Mesenchymal stem cell (in vitro differentiated cells and primary cell): ENCODE data around the gene DPP10.

Experiments
- DNase-seq: peaks from one replicate; pipeline ENCODE4 v3.0.0-alpha.2; 2013
- H2AFZ ChIP-seq: one replicate; pipeline ENCODE4 v1.6.1; 2013; ENCODE audit warnings: low read depth, mild to moderate bottlenecking, control low read depth, inconsistent platforms, low read length, moderate library complexity
- H2AK5ac ChIP-seq: 2 replicates; pipeline ENCODE4 v1.6.1; 2013; ENCODE audit warnings: low read length, moderate library complexity, mild to moderate bottlenecking, inconsistent platforms; ENCODE audit not compliant: severe bottlenecking
- H2BK120ac ChIP-seq: one replicate; pipeline ENCODE4 v1.6.1; 2013; ENCODE audit warnings: low read depth, mild to moderate bottlenecking, inconsistent platforms, low read length, moderate library complexity
- H2BK12ac ChIP-seq, 2 experiments: one replicate each; pipeline ENCODE4 v1.6.1; 2013; ENCODE audit warnings: inconsistent platforms in 2 of 2, low read length in 2 of 2, mild to moderate bottlenecking in 2 of 2, moderate library complexity in 2 of 2, control low read depth in 1 of 2
- H2BK15ac ChIP-seq: one replicate; pipeline ENCODE4 v1.6.1; 2013; ENCODE audit warnings: mild to moderate bottlenecking, low read depth, inconsistent platforms; ENCODE audit not compliant: poor library complexity, severe bottlenecking
- H2BK5ac ChIP-seq: 2 replicates; pipeline ENCODE4 v1.6.1; 2013; ENCODE audit warnings: low read depth, mild to moderate bottlenecking, low read length, control low read depth, inconsistent platforms; ENCODE audit not compliant: poor library complexity, severe bottlenecking
- H3K14ac ChIP-seq, 2 experiments: one replicate each; pipeline ENCODE4 v1.6.1; 2013; ENCODE audit warnings: inconsistent platforms in 2 of 2, low read length in 2 of 2, control low read depth in 1 of 2, mild to moderate bottlenecking in 1 of 2, moderate library complexity in 1 of 2
- H3K18ac ChIP-seq, 2 experiments: one replicate each; pipeline ENCODE4 v1.6.1; 2013; ENCODE audit warnings: inconsistent platforms in 2 of 2, low read length in 2 of 2, control low read depth in 1 of 2, low read depth in 1 of 2, mild to moderate bottlenecking in 1 of 2
- H3K23ac ChIP-seq, 2 experiments: one replicate each; pipeline ENCODE4 v1.6.1; 2013; ENCODE audit warnings: inconsistent platforms in 2 of 2, low read length in 2 of 2, mild to moderate bottlenecking in 2 of 2, moderate library complexity in 2 of 2, control low read depth in 1 of 2
- H3K27ac ChIP-seq: 2 replicates; pipeline ENCODE4 v1.5.1; 2013; ENCODE audit warnings: mild to moderate bottlenecking, moderate library complexity, low read length, control low read depth, inconsistent platforms; ENCODE audit not compliant: poor library complexity, severe bottlenecking
- H3K27me3 ChIP-seq, 2 experiments: 2 replicates each; pipeline versions ENCODE4 v1.6.1 to v1.7.0; 2013; ENCODE audit warnings: low read length in 2 of 2, mild to moderate bottlenecking in 2 of 2, moderate library complexity in 2 of 2, control low read depth in 1 of 2, inconsistent platforms in 1 of 2; ENCODE audit not compliant: control insufficient read depth in 1 of 2, insufficient read depth in 1 of 2
- H3K36me3 ChIP-seq, 2 experiments: 2 replicates each; pipeline versions ENCODE4 v1.6.1 to v1.7.0; 2013; ENCODE audit warnings: low read length in 2 of 2, control low read depth in 1 of 2, inconsistent platforms in 1 of 2, low read depth in 1 of 2, mild to moderate bottlenecking in 1 of 2; ENCODE audit not compliant: insufficient read depth in 2 of 2, control insufficient read depth in 1 of 2
- H3K4ac ChIP-seq, 2 experiments: one replicate each; pipeline ENCODE4 v1.6.1; 2013; ENCODE audit warnings: inconsistent platforms in 2 of 2, low read length in 2 of 2, mild to moderate bottlenecking in 2 of 2, moderate library complexity in 2 of 2, control low read depth in 1 of 2, low read depth in 1 of 2
- H3K4me1 ChIP-seq: 2 replicates; pipeline ENCODE4 v1.6.1; 2013; ENCODE audit warnings: low read depth, low read length, control low read depth; ENCODE audit not compliant: control insufficient read depth, insufficient read depth
- H3K4me2 ChIP-seq: 2 replicates; pipeline ENCODE4 v1.6.1; 2013; ENCODE audit warnings: low read length, mild to moderate bottlenecking, inconsistent platforms; ENCODE audit not compliant: poor library complexity, severe bottlenecking
- H3K4me3 ChIP-seq, 2 experiments: 2 replicates each; pipeline versions ENCODE4 v1.5.1 to v1.7.0; 2013; ENCODE audit warnings: low read length in 2 of 2, mild to moderate bottlenecking in 2 of 2, control low read depth in 1 of 2, low read depth in 1 of 2; ENCODE audit not compliant: insufficient read depth in 1 of 2
- H3K79me1 ChIP-seq: replicated peaks from 2 replicates; pipeline ENCODE4 v1.6.1; 2013; ENCODE audit warnings: mild to moderate bottlenecking, control low read depth, low read length, inconsistent platforms; ENCODE audit not compliant: poor library complexity, severe bottlenecking
- H3K9ac ChIP-seq: 2 replicates; pipeline ENCODE4 v1.7.0; 2013; ENCODE audit warnings: mild to moderate bottlenecking, low read length, moderate library complexity
- H3K9me3 ChIP-seq: 2 replicates; pipeline ENCODE4 v1.7.0; 2013; ENCODE audit warnings: mild to moderate bottlenecking, low read length; ENCODE audit not compliant: control insufficient read depth
- H4K8ac ChIP-seq: one replicate; pipeline ENCODE4 v1.6.1; 2013; ENCODE audit warnings: inconsistent platforms, mild to moderate bottlenecking, low read length, moderate library complexity
- H4K91ac ChIP-seq: one replicate; pipeline ENCODE4 v1.6.1; 2013; ENCODE audit warnings: mild to moderate bottlenecking, low read length, inconsistent platforms
- WGBS: methylation state at CpG from one replicate; pipeline ENCODE4 v1.1.7; 2013; ENCODE audit warnings: mixed read lengths; 5-methylcytosine and 5-hydroxymethylcytosine counted together

Gene DPP10

DNA sequence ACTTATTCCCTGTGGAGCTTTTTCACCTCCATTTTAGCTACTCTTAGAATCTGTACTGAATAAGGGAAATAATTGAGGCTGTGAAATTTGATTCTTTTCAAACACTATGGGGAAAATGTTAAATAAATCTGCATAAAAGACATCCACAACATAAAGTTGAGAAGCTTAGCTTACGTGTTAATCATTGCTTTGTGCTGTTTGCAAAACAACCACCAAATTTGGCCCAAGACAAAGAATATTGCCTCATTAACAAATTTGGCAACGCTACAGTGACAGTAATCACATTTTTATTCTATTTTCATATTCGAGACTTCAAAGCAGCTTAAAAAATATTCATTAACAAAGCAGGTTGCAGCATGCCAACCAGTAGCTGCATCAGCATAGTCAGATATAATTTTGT, 437.6 kb downstream of the DPP10 start:
- no peaks in the 10 kb centered on the region for H3K4me1 ChIP-seq
- H3K9me3 ChIP-seq = no peaks in the 10 kb centered on the region
- H3K4me3 ChIP-seq = no peak overlapping the region
- no peak overlapping the region for H3K4me2 ChIP-seq
- H2BK120ac ChIP-seq = no peak overlapping the region
- 94% methylated on average over 2 of the region's 3 CpGs for WGBS
- no peak overlapping the region for H2AK5ac ChIP-seq
- no peak overlapping the region for H2BK5ac ChIP-seq
- H3K27ac ChIP-seq = no peak overlapping the region
- H3K14ac ChIP-seq = no peak overlapping the region
- H3K9ac ChIP-seq = no peak overlapping the region
- H3K27me3 ChIP-seq = no peaks in the 10 kb centered on the region
- no peak overlapping the region for H2AFZ ChIP-seq
- no peak overlapping the region for H3K18ac ChIP-seq
- no peak overlapping the region for H2BK12ac ChIP-seq
- H3K79me1 ChIP-seq = no peaks in the 10 kb centered on the region
- H4K8ac ChIP-seq = no peak overlapping the region
- H4K91ac ChIP-seq = no peak overlapping the region
- no peak overlapping the region for H2BK15ac ChIP-seq
- H3K36me3 ChIP-seq = no peaks in the 10 kb centered on the region
- H3K23ac ChIP-seq = no peak overlapping the region
- H3K4ac ChIP-seq = no peak overlapping the region
- DNase-seq = no peak

DNA sequence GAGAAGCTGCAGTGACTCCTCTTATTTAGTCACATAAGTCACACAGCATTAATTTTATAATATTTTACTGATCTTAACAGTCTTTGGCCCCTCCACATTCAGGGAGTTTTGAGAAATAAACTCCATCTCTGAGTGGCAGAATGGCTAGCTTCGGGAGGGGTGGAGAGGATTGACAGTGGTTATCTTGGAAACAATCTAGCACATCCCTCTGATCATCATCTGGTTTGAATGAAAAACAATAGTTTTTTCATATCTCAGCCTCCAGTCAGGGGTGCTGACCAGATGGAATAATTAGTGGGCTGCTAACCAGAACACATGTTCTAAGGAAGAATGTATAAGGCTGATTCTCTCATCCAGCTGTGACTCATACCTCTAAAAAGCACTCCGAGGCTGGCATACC, 477.5 kb downstream of the DPP10 start:
- Histone ChIP-seq H4K91ac (no peak overlapping the region), H3K18ac (no peak overlapping the region), H3K14ac (no peak overlapping the region), H3K23ac (no peak overlapping the region), H3K9ac (no peak overlapping the region), H3K36me3 (no peaks in the 10 kb centered on the region), H2BK12ac (no peak overlapping the region), H3K4me2 (no peak overlapping the region), H2BK15ac (no peak overlapping the region), H2BK120ac (no peak overlapping the region), H4K8ac (no peak overlapping the region), H2BK5ac (no peak overlapping the region), H2AK5ac (no peak overlapping the region), H2AFZ (no peak overlapping the region), H3K9me3 (peaks cover 5% of the 10 kb centered on the region), H3K27ac (no peak overlapping the region), H3K27me3 (no peaks in the 10 kb centered on the region), H3K4ac (no peak overlapping the region), H3K4me1 (no peaks in the 10 kb centered on the region), H3K79me1 (no peaks in the 10 kb centered on the region), H3K4me3 (no peak overlapping the region)
- 40% methylated on average over 1 of the region's 2 CpGs for WGBS
- no peak for DNase-seq

DNA sequence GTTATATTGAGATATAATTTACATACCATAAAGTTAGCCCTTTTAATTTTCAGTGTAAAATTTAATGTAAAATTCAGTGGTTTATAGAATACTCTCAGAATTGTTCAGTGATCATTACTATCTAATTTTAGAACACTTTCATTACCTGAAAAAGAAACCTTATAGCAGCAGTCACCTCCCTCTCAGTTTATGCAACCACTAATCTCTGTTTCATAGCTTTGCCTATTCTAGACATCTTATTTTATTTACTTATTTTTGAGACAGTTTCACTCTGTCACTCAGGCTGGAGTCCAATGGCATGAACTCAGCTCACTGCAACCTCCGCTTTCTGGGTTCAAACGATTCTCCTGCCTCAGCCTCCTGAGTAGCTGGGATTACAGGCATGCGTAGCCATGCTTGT, 479.6 kb downstream of the DPP10 start:
- no peak overlapping the region for H4K91ac ChIP-seq
- H2AK5ac ChIP-seq = no peak overlapping the region
- no peak for DNase-seq
- H2BK12ac ChIP-seq = no peak overlapping the region
- H2AFZ ChIP-seq = no peak overlapping the region
- H2BK120ac ChIP-seq = no peak overlapping the region
- H3K4me3 ChIP-seq = no peak overlapping the region
- no peak overlapping the region for H3K23ac ChIP-seq
- no peak overlapping the region for H4K8ac ChIP-seq
- no peaks in the 10 kb centered on the region for H3K79me1 ChIP-seq
- no peaks in the 10 kb centered on the region for H3K36me3 ChIP-seq
- no peak overlapping the region for H3K18ac ChIP-seq
- no peak overlapping the region for H2BK15ac ChIP-seq
- H3K4me1 ChIP-seq = no peaks in the 10 kb centered on the region
- 82% methylated on average over 3 of the region's 3 CpGs for WGBS
- no peak overlapping the region for H3K4me2 ChIP-seq
- no peak overlapping the region for H3K14ac ChIP-seq
- no peak overlapping the region for H3K27ac ChIP-seq
- no peak overlapping the region for H2BK5ac ChIP-seq
- H3K4ac ChIP-seq = no peak overlapping the region
- H3K9ac ChIP-seq = no peak overlapping the region
- no peaks in the 10 kb centered on the region for H3K27me3 ChIP-seq
- peaks cover 5% of the 10 kb centered on the region for H3K9me3 ChIP-seq

DNA sequence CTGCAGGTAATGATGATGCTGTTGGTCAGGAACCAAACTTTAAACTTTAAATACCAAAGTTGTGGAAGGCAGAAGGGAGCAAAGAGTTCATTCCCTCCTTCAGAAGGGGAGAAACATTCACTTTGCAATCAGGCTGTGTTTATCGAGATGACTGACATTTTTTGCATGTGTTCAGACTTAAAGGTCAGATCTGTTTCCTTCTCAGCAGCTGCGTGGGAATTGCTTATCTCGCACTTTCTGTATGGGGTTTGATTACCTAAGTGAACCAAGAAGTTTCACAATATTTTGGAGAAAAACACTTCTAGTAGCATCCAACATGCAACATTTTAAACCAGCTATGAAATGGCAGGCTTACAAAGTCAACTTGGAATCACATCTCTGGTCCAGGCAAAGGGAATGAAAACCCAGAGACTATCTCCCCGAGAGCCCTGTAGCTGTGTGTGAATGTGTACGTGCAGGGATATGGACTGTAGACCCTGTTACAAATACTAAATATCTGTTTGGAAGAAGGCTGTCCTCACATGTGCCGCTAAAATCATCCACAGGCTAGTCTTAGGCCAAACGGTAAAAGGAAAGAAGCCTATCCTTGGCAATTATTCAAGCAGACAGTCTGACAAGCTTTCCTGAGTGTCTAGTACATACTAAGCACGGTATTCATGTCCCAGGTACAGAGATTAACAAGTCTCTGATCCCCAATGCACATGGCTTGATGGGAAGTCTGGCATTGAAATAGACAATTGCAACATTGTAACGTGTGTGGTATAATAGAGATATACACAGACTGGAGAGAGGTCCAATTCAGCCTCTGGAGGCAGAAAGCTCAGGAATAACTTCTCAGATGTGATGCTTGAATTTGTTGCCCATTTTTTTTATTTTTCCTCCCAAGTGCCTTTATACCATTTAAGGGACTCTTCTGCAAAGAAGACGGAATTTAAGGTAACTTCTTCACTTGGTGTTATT, 483.1 kb downstream of the DPP10 start:
- 83% methylated on average over 7 of the region's 10 CpGs for WGBS
- no peak overlapping the region for H2AK5ac ChIP-seq
- H3K4me3 ChIP-seq = no peak overlapping the region
- no peak overlapping the region for H2BK15ac ChIP-seq
- no peak overlapping the region for H4K8ac ChIP-seq
- H3K79me1 ChIP-seq = no peaks in the 10 kb centered on the region
- H3K23ac ChIP-seq = no peak overlapping the region
- no peak overlapping the region for H2BK5ac ChIP-seq
- H4K91ac ChIP-seq = no peak overlapping the region
- no peak overlapping the region for H3K14ac ChIP-seq
- no peak overlapping the region for H3K9ac ChIP-seq
- no peak overlapping the region for H3K4me2 ChIP-seq
- H3K9me3 ChIP-seq = peaks cover 8% of the 10 kb centered on the region
- no peak overlapping the region for H2AFZ ChIP-seq
- H3K4me1 ChIP-seq = no peaks in the 10 kb centered on the region
- H2BK120ac ChIP-seq = no peak overlapping the region
- H3K18ac ChIP-seq = no peak overlapping the region
- no peaks in the 10 kb centered on the region for H3K27me3 ChIP-seq
- no peak overlapping the region for H3K4ac ChIP-seq
- H2BK12ac ChIP-seq = no peak overlapping the region
- H3K27ac ChIP-seq = no peak overlapping the region
- H3K36me3 ChIP-seq = no peaks in the 10 kb centered on the region
- DNase-seq = no peak
